H7 (cell line): ENCODE measurements around the gene OR5F1. TPM values are rescaled to one million over a fixed set of nuclear protein-coding genes. Genes with fewer than 3 reads are reported as not detected.

ENCODE experiments used
- DNase-seq: peaks from one replicate; pipeline ENCODE4 v3.0.0; 2012
- H3K27me3 ChIP-seq: 2 replicates; pipeline ENCODE4 v1.6.0; 2011; ENCODE audit warnings: mild to moderate bottlenecking, low read length; ENCODE audit not compliant: control insufficient read depth, insufficient read depth
- H3K36me3 ChIP-seq: replicated peaks from 2 replicates; pipeline ENCODE4 v1.5.1; 2011; ENCODE audit warnings: low read length; ENCODE audit not compliant: control insufficient read depth, insufficient read depth
- H3K4me3 ChIP-seq: 2 replicates; pipeline ENCODE4 v1.5.1; 2011; ENCODE audit warnings: low read depth, mild to moderate bottlenecking, control low read depth, low read length, moderate library complexity; ENCODE audit not compliant: insufficient read depth
- total RNA-seq: library from RNA; depleted of rRNA; stranded (reverse); fragments of >200 nt; shearing (Covaris generic); gene quantifications from 2 replicates; pipeline ENCODE4 v1.2.3, GENCODE V29; 2014; rRNA removed

The OR5F1 gene
- not detected in 2 replicates for total RNA-seq

GRCh38 chr11:55994525-55994924 lies at the start of gene OR5F1:
Gene OR5F1 (minus strand): TSS chr11:55994625. CDS start chr11:55994625, 0 bp downstream.
- Histone ChIP-seq H3K4me3 (no peak within 1 kb of the TSS), H3K36me3 (no peaks in the 10 kb centered on the region), H3K27me3 (no peaks in the 10 kb centered on the region)
- no peak for DNase-seq

GRCh38 chr11:56027354-56027753 lies 32.9 kb upstream of the OR5F1 start, which contains the start of gene OR5AS1:
Gene OR5AS1 (plus strand): TSS chr11:56027654. CDS start chr11:56030419, 2,765 bp downstream.
- no peak for DNase-seq
- no peak within 1 kb of the TSS for H3K4me3 ChIP-seq
- H3K27me3 ChIP-seq = no peaks in the 10 kb centered on the region
- H3K36me3 ChIP-seq = no peaks in the 10 kb centered on the region

- no peak overlapping the region for H3K4me3 ChIP-seq
- no peaks in the 10 kb centered on the region for H3K27me3 ChIP-seq
- no peak for DNase-seq
- H3K36me3 ChIP-seq = no peaks in the 10 kb centered on the region
Measured at GRCh38 chr11:56013805-56014204, 19.4 kb upstream of the OR5F1 start.

- H3K27me3 ChIP-seq = no peaks in the 10 kb centered on the region
- DNase-seq = no peak
- no peak overlapping the region for H3K4me3 ChIP-seq
- no peaks in the 10 kb centered on the region for H3K36me3 ChIP-seq
Measured at GRCh38 chr11:56010716-56011115, 16.3 kb upstream of the OR5F1 start.

- Histone ChIP-seq H3K4me3 (no peak overlapping the region), H3K36me3 (no peaks in the 10 kb centered on the region), H3K27me3 (no peaks in the 10 kb centered on the region)
- no peak for DNase-seq
Measured at GRCh38 chr11:55970935-55971334, 23.5 kb downstream of the OR5F1 start.

GRCh38 chr11:55969845-55970244 lies 24.6 kb downstream of the OR5F1 start, which contains the start of gene OR10AG1:
Gene OR10AG1 (minus strand): TSS chr11:55969945. CDS start chr11:55969907, 38 bp downstream.
- no peaks in the 10 kb centered on the region for H3K36me3 ChIP-seq
- H3K4me3 ChIP-seq = no peak within 1 kb of the TSS
- H3K27me3 ChIP-seq = no peaks in the 10 kb centered on the region
- no peak for DNase-seq

- Histone ChIP-seq H3K4me3 (no peak overlapping the region), H3K36me3 (no peaks in the 10 kb centered on the region), H3K27me3 (no peaks in the 10 kb centered on the region)
- no peak for DNase-seq
Measured at GRCh38 chr11:55967914-55968313, 26.5 kb downstream of the OR5F1 start.

- DNase-seq = no peak
Measured at GRCh38 chr11:55966391-55966790, 28.0 kb downstream of the OR5F1 start.

GRCh38 chr11:55956521-55956920 lies 37.9 kb downstream of the OR5F1 start:
- Histone ChIP-seq H3K27me3 (no peaks in the 10 kb centered on the region), H3K36me3 (no peaks in the 10 kb centered on the region), H3K4me3 (no peak overlapping the region)
- no peak for DNase-seq

More at GRCh38 chr11:55966391-55966790, 28.0 kb downstream of the OR5F1 start:
- Histone ChIP-seq H3K36me3 (no peaks in the 10 kb centered on the region), H3K4me3 (no peak overlapping the region), H3K27me3 (no peaks in the 10 kb centered on the region)

GRCh38 chr11:55949330-55949729 lies 45.1 kb downstream of the OR5F1 start:
- no peak for DNase-seq
- Histone ChIP-seq H3K36me3 (no peaks in the 10 kb centered on the region), H3K4me3 (no peak overlapping the region), H3K27me3 (no peaks in the 10 kb centered on the region)

Other genes starting within 250 kb of the OR5F1 start
- not detected in 2 replicates for gene OR5D13, start 221.2 kb downstream of the OR5F1 start, total RNA-seq
- not detected in 2 replicates for gene OR5D14, start 199.1 kb downstream of the OR5F1 start, total RNA-seq
- gene OR5L1, start 183.3 kb downstream of the OR5F1 start, total RNA-seq = not detected in 2 replicates
- not detected in 2 replicates for gene OR5D18, start 175.0 kb downstream of the OR5F1 start, total RNA-seq
- not detected in 2 replicates for gene OR5L2, start 167.4 kb downstream of the OR5F1 start, total RNA-seq
- not detected in 2 replicates for gene OR5D16, start 155.9 kb downstream of the OR5F1 start, total RNA-seq
- gene TRIM51, start 111.3 kb downstream of the OR5F1 start, total RNA-seq = not detected in 2 replicates
- gene OR5W2, start 80.0 kb downstream of the OR5F1 start, total RNA-seq = not detected in 2 replicates
- gene OR5I1, start 58.2 kb downstream of the OR5F1 start, total RNA-seq = not detected in 2 replicates
- not detected in 2 replicates for gene OR10AG1, start 24.7 kb downstream of the OR5F1 start, total RNA-seq
- gene OR5AS1, start 33.0 kb upstream of the OR5F1 start, total RNA-seq = not detected in 2 replicates
- not detected in 2 replicates for gene OR8I2, start 98.7 kb upstream of the OR5F1 start, total RNA-seq
- not detected in 2 replicates for gene OR8H2, start 109.1 kb upstream of the OR5F1 start, total RNA-seq
- gene OR8H3, start 127.7 kb upstream of the OR5F1 start, total RNA-seq = not detected in 2 replicates
- gene OR8J3, start 145.6 kb upstream of the OR5F1 start, total RNA-seq = not detected in 2 replicates
- gene OR8K5, start 165.7 kb upstream of the OR5F1 start, total RNA-seq = not detected in 2 replicates
- not detected in 2 replicates for gene OR5J2, start 182.0 kb upstream of the OR5F1 start, total RNA-seq
- gene OR5T2, start 239.6 kb upstream of the OR5F1 start, total RNA-seq = not detected in 2 replicates